ENCODE measurements around the gene HRK. TPM values are rescaled to one million over a fixed set of nuclear protein-coding genes. Genes with fewer than 3 reads are reported as not detected.

Gene HRK
- total and polyA plus RNA-seq, 2 of the 8 experiments (the other 6 are each of a cell fraction or from before 2014, with no cell fraction given) = 1.6 to 2.7 TPM

GRCh38 chr12:116927244-116927940, 46.2 kb upstream of the HRK start:
- no peak overlapping the region for H4K91ac ChIP-seq (replicated peaks; ENCODE audit: insufficient read length, low read length)
- 77% methylated on average over 9 of the region's 9 CpGs; no CpG with 5 or more reads in 1 of the 2 experiments for WGBS, 2 experiments (ENCODE audit: extremely low coverage in 1 of 2, insufficient coverage in 1 of 2, insufficient read length in 1 of 2, insufficient replicate concordance in 2 of 2, low coverage in 1 of 2, low lambda C conversion rate in 2 of 2, missing lambda C conversion rate in 1 of 2)
- TF ChIP-seq KDM1A (IDR thresholded peaks at IDR 0.05; ENCODE audit: borderline replicate concordance, low read length) = no peak
- TF ChIP-seq NRF1 (IDR thresholded peaks at IDR 0.05; ENCODE audit: low read depth, low read length) = no peak
- no peak for TF ChIP-seq E2F6 (IDR thresholded peaks at IDR 0.05)
- no peak for TF ChIP-seq ATF3 (IDR thresholded peaks at IDR 0.05; ENCODE audit: insufficient read depth, low read depth, low read length)

More at GRCh38 chr12:116927244-116927940, 46.2 kb upstream of the HRK start:
- Histone ChIP-seq H4K20me1 (replicated peaks in 1 of 2; ENCODE audit: control insufficient read depth in 1 of 2, insufficient read depth in 2 of 2, low read length in 2 of 2) (no peaks in the 10 kb centered on the region), H3K18ac (ENCODE audit: extremely low read depth, low read length) (no peak overlapping the region), H3K79me1 (ENCODE audit: low read depth, low read length) (peaks cover 2% of the 10 kb centered on the region; the same call in 1 of the 2 replicates), H3K27me3 (replicated peaks in 1 of 4; ENCODE audit: control insufficient read depth in 3 of 4, extremely low read depth in 1 of 4, insufficient read depth in 3 of 4, low read length in 3 of 4) (no peaks in the 10 kb centered on the region), H2AFZ (ENCODE audit: low read length) (no peak overlapping the region), H4K5ac (ENCODE audit: insufficient read length, low read depth, low read length) (no peak overlapping the region), H3K4me3 (ENCODE audit: extremely low read depth in 1 of 4, insufficient read depth in 2 of 4, low read depth in 3 of 4, low read length in 4 of 4) (no peak overlapping the region), H3K4ac (replicated peaks; ENCODE audit: insufficient read length, low read depth, low read length) (no peak overlapping the region), H3K56ac (replicated peaks; ENCODE audit: insufficient read length, low read depth, low read length) (no peak overlapping the region), H2BK12ac (ENCODE audit: low read depth, low read length) (no peak overlapping the region), H2BK20ac (ENCODE audit: low read length) (no peak overlapping the region), H3K14ac (ENCODE audit: insufficient read length) (no peak overlapping the region), H3K23ac (ENCODE audit: insufficient read length) (no peak overlapping the region), H2BK120ac (replicated peaks; ENCODE audit: low read depth, low read length) (no peak overlapping the region), H3K23me2 (ENCODE audit: low read depth, low read length) (no peaks in the 10 kb centered on the region), H2BK15ac (ENCODE audit: low read length) (no peak overlapping the region), H3K27ac (ENCODE audit: low read depth, low read length) (no peak overlapping the region), H4K8ac (ENCODE audit: extremely low read depth, insufficient read depth, low read length) (no peak overlapping the region), H3K36me3 (ENCODE audit: control insufficient read depth in 2 of 4, insufficient read depth in 4 of 4, low read length in 3 of 4) (peaks cover 0 to 18% (median 3%) of the 10 kb centered on the region in 4 experiments; a peak in 5 of 8 replicates), H3K79me2 (ENCODE audit: control insufficient read depth in 1 of 2, insufficient read depth in 2 of 2, low read length in 2 of 2) (peaks cover 0 to 10% of the 10 kb centered on the region in 2 experiments; a peak in 2 of 4 replicates), H3K9me3 (ENCODE audit: insufficient read depth in 2 of 2, low read depth in 1 of 2, low read length in 1 of 2) (no peaks in the 10 kb centered on the region), H2AK5ac (ENCODE audit: low read depth, low read length) (no peak overlapping the region), H3K4me2 (ENCODE audit: insufficient read depth in 1 of 2, low read depth in 2 of 2, low read length in 2 of 2) (no peak overlapping the region), H2BK5ac (ENCODE audit: low read depth, low read length) (no peak overlapping the region), H3K9ac (replicated peaks in 1 of 4; ENCODE audit: extremely low read depth in 1 of 4, low read depth in 3 of 4, low read length in 3 of 4) (no peak overlapping the region), H3K4me1 (replicated peaks in 1 of 4; ENCODE audit: control insufficient read depth in 3 of 4, insufficient read depth in 4 of 4, low read length in 3 of 4) (peaks cover 0 to 3% (median 0%) of the 10 kb centered on the region in 4 experiments; a peak in 1 of 7 replicates)
- POLR2A ChIA-PET (ENCODE audit: partially characterized antibody) = no interaction called here
- FAIRE-seq = no peak
- CTCF ChIA-PET (ENCODE audit: partially characterized antibody) = interaction anchor here (0.6 to 1.2 kb wide), 3 partner anchors 9 to 21 kb away, joined by 3 read pairs; no protein-coding TSS in a partner anchor
- DNase-seq (ENCODE audit: low read depth in 1 of 2, low spot score in 2 of 2) = no peak
